PC-3 (cell line): ENCODE measurements around the gene COX6A2. TPM values are rescaled to one million over a fixed set of nuclear protein-coding genes. Genes with fewer than 3 reads are reported as not detected.

ENCODE experiments used
- ATAC-seq: fragments of 200-7000 bp; cut with Tn5 transposase; 2 replicates; pipeline ENCODE4 v1.9.1; 2020; ENCODE audit warnings: mild to moderate bottlenecking, moderate library complexity
- BruUV-seq: library from RNA; stranded (reverse); fragments of 400-500 nt; replicated peaks from 2 replicates; lab custom pipeline; 2021; lab: Mats Ljungman, UMichigan
- CTCF ChIA-PET: fragments of 300-600 bp; sonication (Branson Sonifier 250); formaldehyde crosslinking; loops from one replicate; lab custom pipeline; 2022; ENCODE audit warnings: antibody characterized with exemption; lab: Charles Lee
- POLR2A ChIA-PET: fragments of 300-600 bp; sonication (Branson Sonifier 250); formaldehyde crosslinking; loops from one replicate; lab custom pipeline; 2022; ENCODE audit warnings: antibody characterized with exemption; ENCODE audit not compliant: unreplicated experiment; lab: Charles Lee
- DNase-seq: peaks from one replicate; pipeline ENCODE4 v3.0.0-alpha.2; 2015
- H2AFZ ChIP-seq: fragments of 300-600 bp; sonication (generic); 2 replicates; pipeline ENCODE4 v1.6.0; 2016; ENCODE audit warnings: antibody characterized with exemption, low read length
- H3F3A ChIP-seq: fragments of 300-600 bp; sonication (generic); one replicate; pipeline ENCODE4 v1.6.0; 2017; ENCODE audit warnings: antibody characterized with exemption, low read length, control low read depth, mild to moderate bottlenecking; ENCODE audit not compliant: unreplicated experiment
- H3K27ac ChIP-seq: fragments of 300-600 bp; sonication (generic); 2 replicates; pipeline ENCODE4 v1.5.1; 2016; ENCODE audit warnings: mild to moderate bottlenecking, low read length
- H3K27me3 ChIP-seq: fragments of 300-600 bp; sonication (generic); 2 replicates; pipeline ENCODE4 v1.6.1; 2016; ENCODE audit warnings: low read length, mixed read lengths
- H3K36me3 ChIP-seq: fragments of 300-600 bp; sonication (generic); 2 replicates; pipeline ENCODE4 v1.6.1; 2016; ENCODE audit warnings: low read depth, mixed run types, low read length, mixed read lengths
- H3K4me1 ChIP-seq: fragments of 300-600 bp; sonication (generic); 2 replicates; pipeline ENCODE4 v1.5.1; 2016; ENCODE audit warnings: low read length; ENCODE audit not compliant: insufficient read depth
- H3K4me2 ChIP-seq: fragments of 300-600 bp; sonication (generic); 2 replicates; pipeline ENCODE4 v1.6.0; 2016; ENCODE audit warnings: low read length
- H3K4me3 ChIP-seq: fragments of 300-600 bp; sonication (generic); 2 replicates; pipeline ENCODE4 v1.5.1; 2016; ENCODE audit warnings: mild to moderate bottlenecking, low read length, mixed read lengths
- H3K79me2 ChIP-seq: fragments of 300-600 bp; sonication (generic); 2 replicates; pipeline ENCODE4 v1.6.1; 2017; ENCODE audit warnings: low read length, mixed read lengths
- H3K9ac ChIP-seq: fragments of 300-600 bp; sonication (generic); 2 replicates; pipeline ENCODE4 v1.6.0; 2016; ENCODE audit warnings: mild to moderate bottlenecking, low read length
- H3K9me2 ChIP-seq: fragments of 300-600 bp; sonication (generic); replicated peaks from 2 replicates; pipeline ENCODE4 v1.6.1; 2016; ENCODE audit warnings: mixed run types, low read length, mixed read lengths
- H3K9me3 ChIP-seq: fragments of 300-600 bp; sonication (generic); 2 replicates; pipeline ENCODE4 v1.6.1; 2016; ENCODE audit warnings: low read length, mixed read lengths
- H4K20me1 ChIP-seq: fragments of 300-600 bp; sonication (generic); 2 replicates; pipeline ENCODE4 v1.6.1; 2016; ENCODE audit warnings: low read length, mixed read lengths
- CTCF ChIP-seq: fragments of 300-600 bp; sonication (generic); conservative IDR thresholded peaks from 2 replicates; pipeline ENCODE4 v1.5.1; 2017; ENCODE audit warnings: antibody characterized with exemption, low read depth, mild to moderate bottlenecking, low read length
- EZH2 ChIP-seq: fragments of 300-600 bp; sonication (generic); IDR thresholded peaks from one replicate; pipeline ENCODE4 v1.6.1; 2017; ENCODE audit warnings: antibody characterized with exemption, mild to moderate bottlenecking, low read length; ENCODE audit not compliant: unreplicated experiment
- EZH2phosphoT487 ChIP-seq: fragments of 300-600 bp; sonication (generic); IDR thresholded peaks from 2 replicates; pipeline ENCODE4 v1.6.1; 2018; ENCODE audit warnings: mild to moderate bottlenecking, antibody characterized with exemption, low read length, borderline replicate concordance
- intact Hi-C: fragments of 100-400 bp; cut with micrococcal nuclease; formaldehyde crosslinking; loops from 2 replicates; pipeline ENCODE4 v1.9.0; 2023
- total RNA-seq: library from RNA; depleted of rRNA; stranded (reverse); fragments of >200 nt; gene quantifications from 2 replicates; pipeline ENCODE4 v1.2.3, GENCODE V29; 2014

COX6A2 gene
- total RNA-seq, 1 experiment from 2014 or later: not detected

DNA sequence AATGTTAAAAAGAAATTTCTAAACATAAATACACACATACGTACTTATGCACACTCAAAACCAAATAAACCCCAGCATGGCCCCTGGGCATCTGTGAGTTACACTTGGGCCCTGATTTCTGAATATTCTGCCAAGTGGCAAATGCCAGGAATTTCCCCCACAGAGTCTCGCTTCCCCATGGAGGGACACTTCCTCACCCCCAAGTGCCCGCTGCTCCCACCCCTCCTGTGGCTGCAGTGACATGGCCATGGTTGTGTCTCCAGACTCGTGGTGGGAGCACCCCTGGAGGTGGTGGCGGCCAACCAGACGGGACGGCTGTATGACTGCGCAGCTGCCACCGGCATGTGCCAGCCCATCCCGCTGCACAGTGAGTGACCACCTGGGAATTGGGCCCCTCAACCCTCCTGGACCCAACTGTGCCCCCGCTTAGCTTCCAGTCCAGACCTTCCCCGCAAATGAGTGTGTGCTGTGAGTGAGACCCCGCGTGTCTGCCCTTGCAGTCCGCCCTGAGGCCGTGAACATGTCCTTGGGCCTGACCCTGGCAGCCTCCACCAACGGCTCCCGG, 31.0 kb downstream of the COX6A2 start:
- POLR2A ChIA-PET: no interaction called here
- no peak for ATAC-seq
- no peak overlapping the region for H3K27ac ChIP-seq
- no peak overlapping the region for H3K4me3 ChIP-seq
- H4K20me1 ChIP-seq: no peaks in the 10 kb centered on the region
- no peaks in the 10 kb centered on the region for H3K9me3 ChIP-seq
- no peaks in the 10 kb centered on the region for H3K79me2 ChIP-seq
- CTCF ChIA-PET: no interaction called here
- BruUV-seq: no TSS peak
- H3K4me2 ChIP-seq: no peak overlapping the region
- TF ChIP-seq EZH2phosphoT487 (no peak), CTCF (no peak)
- no peaks in the 10 kb centered on the region for H3K9me2 ChIP-seq
- no peak overlapping the region for H2AFZ ChIP-seq
- no peaks in the 10 kb centered on the region for H3K4me1 ChIP-seq
- no peak overlapping the region for H3K9ac ChIP-seq
- H3F3A ChIP-seq: no peaks in the 10 kb centered on the region
- no peaks in the 10 kb centered on the region for H3K36me3 ChIP-seq
- H3K27me3 ChIP-seq: no peaks in the 10 kb centered on the region
- intact Hi-C loops: no loop called here
- DNase-seq: no peak

DNA sequence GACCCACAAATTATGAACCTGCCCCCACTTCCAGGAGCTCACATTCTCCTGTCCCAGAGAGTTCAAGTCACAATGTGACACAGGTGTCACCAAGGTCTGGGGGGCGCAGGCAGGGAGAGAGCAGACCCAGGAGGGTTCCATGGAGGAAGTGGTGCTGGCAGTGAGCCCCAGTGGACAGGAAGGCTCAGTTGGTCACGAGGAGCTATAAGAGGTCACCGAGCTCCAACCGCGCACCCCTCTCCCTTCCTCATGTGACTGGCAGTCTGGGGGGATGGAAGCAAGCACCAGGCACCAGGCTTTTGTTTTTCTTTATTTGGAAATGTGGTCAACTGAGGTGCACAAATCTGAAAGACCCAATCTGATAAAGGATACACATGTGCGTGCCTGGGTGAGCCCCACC, 32.5 kb downstream of the COX6A2 start:
- Histone ChIP-seq H3F3A (no peaks in the 10 kb centered on the region), H3K4me2 (no peak overlapping the region), H3K4me1 (no peaks in the 10 kb centered on the region), H3K9ac (no peak overlapping the region), H3K9me3 (no peaks in the 10 kb centered on the region), H2AFZ (no peak overlapping the region), H3K27ac (no peak overlapping the region), H3K9me2 (no peaks in the 10 kb centered on the region), H3K27me3 (no peaks in the 10 kb centered on the region), H3K79me2 (no peaks in the 10 kb centered on the region), H4K20me1 (no peaks in the 10 kb centered on the region), H3K4me3 (no peak overlapping the region), H3K36me3 (no peaks in the 10 kb centered on the region)
- TF ChIP-seq EZH2phosphoT487 (no peak), EZH2 (no peak), CTCF (no peak)
- no peak for DNase-seq
- BruUV-seq: no TSS peak
- ChIA-PET POLR2A (no interaction called here), CTCF (no interaction called here)
- no peak for ATAC-seq
- intact Hi-C loops: no loop called here

DNA sequence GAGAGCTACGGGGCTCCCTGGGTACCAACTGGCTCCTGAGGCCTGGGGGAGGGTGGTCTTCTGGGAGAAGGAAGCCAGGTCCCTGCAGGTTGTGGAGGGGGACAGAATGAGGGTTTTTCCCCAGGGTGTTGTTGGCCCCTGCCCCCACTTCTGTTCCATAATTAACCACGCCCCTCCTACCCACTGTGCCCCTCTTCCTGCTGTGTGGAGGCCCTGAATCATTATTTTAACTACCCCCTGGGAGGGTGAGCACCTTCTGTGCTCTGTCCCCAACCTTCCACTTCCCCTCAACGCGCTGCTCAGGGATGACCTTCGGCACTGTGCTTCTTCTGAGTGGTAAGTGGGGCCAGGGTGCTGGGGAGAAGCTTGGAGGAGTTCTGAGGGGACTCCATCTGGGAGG, 35.1 kb downstream of the COX6A2 start, which contains the start of gene ITGAD:
TSS of gene ITGAD (plus strand) at position 280 of the 400 bp plus-strand sequence. CDS start at position 306, 26 bp downstream.
- Histone ChIP-seq H3K9me3 (no peaks in the 10 kb centered on the region), H3K4me3 (no peak within 1 kb of the TSS), H2AFZ (no peak within 1 kb of the TSS), H3K4me1 (no peaks in the 10 kb centered on the region), H4K20me1 (no peaks in the 10 kb centered on the region), H3K4me2 (no peak within 1 kb of the TSS), H3F3A (no peaks in the 10 kb centered on the region), H3K36me3 (no peaks in the 10 kb centered on the region), H3K79me2 (no peaks in the 10 kb centered on the region), H3K9ac (no peak within 1 kb of the TSS), H3K27ac (no peak within 1 kb of the TSS), H3K27me3 (no peaks in the 10 kb centered on the region), H3K9me2 (no peaks in the 10 kb centered on the region)
- DNase-seq (no peak), ATAC-seq (no peak)
- ChIA-PET POLR2A (no interaction called here), CTCF (no interaction called here)
- no TSS peak for BruUV-seq
- TF ChIP-seq EZH2phosphoT487: no peak
- TF ChIP-seq CTCF: no peak
- TF ChIP-seq EZH2: no peak
- intact Hi-C loops: no loop called here
